WERI-Rb-1 (cell line): ENCODE measurements around the gene GGT5.

Experiments used
- DNase-seq: peaks from one replicate; pipeline ENCODE4 v3.0.0-alpha.2; 2020
- H3K27ac ChIP-seq: fragments of 250-450 bp; sonication (Bioruptor Pico); 2 replicates; pipeline ENCODE4 v1.5.1; 2020; ENCODE audit warnings: mild to moderate bottlenecking, moderate library complexity
- H3K27me3 ChIP-seq: fragments of 250-450 bp; sonication (Bioruptor Pico); 2 replicates; pipeline ENCODE4 v1.5.1; 2021; ENCODE audit warnings: mild to moderate bottlenecking, low read depth, moderate library complexity; ENCODE audit not compliant: insufficient read depth, severe bottlenecking
- H3K36me3 ChIP-seq: fragments of 250-450 bp; sonication (Bioruptor Pico); 2 replicates; pipeline ENCODE4 v1.5.1; 2020; ENCODE audit warnings: mild to moderate bottlenecking, moderate library complexity
- H3K4me3 ChIP-seq: 2 replicates; pipeline ENCODE4 v1.5.1; 2011; ENCODE audit warnings: low read depth, mild to moderate bottlenecking, control low read depth, low read length
- H3K9me3 ChIP-seq: fragments of 250-450 bp; sonication (Bioruptor Pico); 2 replicates; pipeline ENCODE4 v1.5.1; 2021; ENCODE audit warnings: mild to moderate bottlenecking, moderate library complexity; ENCODE audit not compliant: severe bottlenecking
- TF ChIP-seq, protein P1 (sequence below): IDR thresholded peaks from 2 replicates; pipeline ENCODE4 v1.5.1; 2011; ENCODE audit warnings: low read depth, mild to moderate bottlenecking, control low read depth, inconsistent platforms, low read length

Gene GGT5

DNA sequence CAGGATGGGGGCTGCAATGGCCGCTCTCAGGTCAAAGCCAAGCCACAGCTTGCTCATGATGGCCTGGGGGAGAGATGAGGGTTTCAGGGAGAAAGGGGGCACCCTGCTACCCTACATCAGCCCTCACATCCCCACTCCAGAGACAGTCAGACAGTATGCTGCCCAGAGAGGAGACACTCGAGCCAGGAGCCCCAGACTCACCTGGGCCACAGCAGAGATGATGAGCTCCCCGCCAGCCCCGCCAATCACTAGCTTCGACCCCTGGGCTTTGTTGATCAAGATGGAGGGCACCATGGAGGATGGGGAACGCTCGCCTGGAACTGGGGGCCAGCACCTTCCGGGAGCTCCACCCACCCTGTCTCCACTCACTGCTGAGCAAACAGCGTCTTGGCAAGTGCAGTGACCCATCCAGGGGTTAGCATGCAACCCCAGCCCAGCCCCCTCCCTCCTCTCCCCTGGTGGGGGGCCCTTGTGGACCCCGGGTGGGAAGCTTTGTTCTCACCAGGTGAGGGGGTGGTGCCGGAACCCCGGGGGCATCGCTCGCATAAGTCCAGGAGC lies 19.8 kb downstream of the GGT5 start:
- H3K4me3 ChIP-seq: no peak overlapping the region
- no peaks in the 10 kb centered on the region for H3K27me3 ChIP-seq
- DNase-seq: no peak
- H3K36me3 ChIP-seq: no peaks in the 10 kb centered on the region
- TF ChIP-seq, protein P1, sequence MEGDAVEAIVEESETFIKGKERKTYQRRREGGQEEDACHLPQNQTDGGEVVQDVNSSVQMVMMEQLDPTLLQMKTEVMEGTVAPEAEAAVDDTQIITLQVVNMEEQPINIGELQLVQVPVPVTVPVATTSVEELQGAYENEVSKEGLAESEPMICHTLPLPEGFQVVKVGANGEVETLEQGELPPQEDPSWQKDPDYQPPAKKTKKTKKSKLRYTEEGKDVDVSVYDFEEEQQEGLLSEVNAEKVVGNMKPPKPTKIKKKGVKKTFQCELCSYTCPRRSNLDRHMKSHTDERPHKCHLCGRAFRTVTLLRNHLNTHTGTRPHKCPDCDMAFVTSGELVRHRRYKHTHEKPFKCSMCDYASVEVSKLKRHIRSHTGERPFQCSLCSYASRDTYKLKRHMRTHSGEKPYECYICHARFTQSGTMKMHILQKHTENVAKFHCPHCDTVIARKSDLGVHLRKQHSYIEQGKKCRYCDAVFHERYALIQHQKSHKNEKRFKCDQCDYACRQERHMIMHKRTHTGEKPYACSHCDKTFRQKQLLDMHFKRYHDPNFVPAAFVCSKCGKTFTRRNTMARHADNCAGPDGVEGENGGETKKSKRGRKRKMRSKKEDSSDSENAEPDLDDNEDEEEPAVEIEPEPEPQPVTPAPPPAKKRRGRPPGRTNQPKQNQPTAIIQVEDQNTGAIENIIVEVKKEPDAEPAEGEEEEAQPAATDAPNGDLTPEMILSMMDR: no peak
- H3K27ac ChIP-seq: no peak overlapping the region
- peaks cover 9% of the 10 kb centered on the region for H3K9me3 ChIP-seq

DNA sequence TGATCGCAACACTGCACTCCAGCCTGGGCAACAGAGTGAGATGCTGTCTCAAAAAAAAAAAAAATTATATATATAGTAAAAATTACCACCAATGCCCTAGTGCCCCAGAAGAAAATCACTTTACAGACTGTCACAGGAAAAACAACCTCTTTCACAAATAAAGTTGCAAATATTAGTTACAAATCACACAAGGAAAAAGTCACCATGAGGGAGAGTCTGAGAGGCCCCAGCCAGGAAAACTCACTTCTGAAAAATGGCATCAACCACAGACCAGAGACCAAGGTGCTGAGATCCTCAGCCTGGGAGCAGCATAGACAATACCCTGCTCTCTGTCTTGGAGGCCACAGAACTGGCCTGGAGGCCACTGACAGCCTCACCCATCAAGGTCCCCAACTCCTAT lies 20.4 kb downstream of the GGT5 start:
- no peaks in the 10 kb centered on the region for H3K36me3 ChIP-seq
- no peak for DNase-seq
- H3K27ac ChIP-seq: no peak overlapping the region
- H3K9me3 ChIP-seq: peaks cover 9% of the 10 kb centered on the region
- TF ChIP-seq, protein P1: no peak
- no peak overlapping the region for H3K4me3 ChIP-seq
- H3K27me3 ChIP-seq: no peaks in the 10 kb centered on the region

DNA sequence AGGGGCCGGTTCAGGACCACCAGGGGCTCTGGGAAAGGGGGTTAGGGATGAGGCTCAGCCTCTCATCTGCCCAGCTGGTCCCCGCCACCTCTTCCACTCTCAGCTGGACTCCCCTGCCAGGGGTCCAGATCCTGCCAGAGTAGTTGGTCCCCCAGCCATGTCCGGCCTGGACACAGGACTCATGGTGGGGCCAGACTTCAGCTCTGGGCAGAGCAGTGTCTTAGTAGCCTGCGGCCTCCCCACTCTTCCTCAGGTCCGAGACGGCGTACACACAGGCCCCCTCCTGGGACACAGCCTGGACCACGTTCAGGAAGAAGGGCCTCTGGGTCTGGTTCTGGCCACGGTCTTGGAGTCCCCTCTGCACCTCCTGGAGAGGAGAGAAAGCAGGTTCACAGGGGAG lies 25.1 kb downstream of the GGT5 start:
- Histone ChIP-seq H3K27ac (no peak overlapping the region), H3K9me3 (peaks cover 3% of the 10 kb centered on the region), H3K27me3 (no peaks in the 10 kb centered on the region), H3K4me3 (no peak overlapping the region), H3K36me3 (no peaks in the 10 kb centered on the region)
- TF ChIP-seq, protein P1: no peak
- no peak for DNase-seq

DNA sequence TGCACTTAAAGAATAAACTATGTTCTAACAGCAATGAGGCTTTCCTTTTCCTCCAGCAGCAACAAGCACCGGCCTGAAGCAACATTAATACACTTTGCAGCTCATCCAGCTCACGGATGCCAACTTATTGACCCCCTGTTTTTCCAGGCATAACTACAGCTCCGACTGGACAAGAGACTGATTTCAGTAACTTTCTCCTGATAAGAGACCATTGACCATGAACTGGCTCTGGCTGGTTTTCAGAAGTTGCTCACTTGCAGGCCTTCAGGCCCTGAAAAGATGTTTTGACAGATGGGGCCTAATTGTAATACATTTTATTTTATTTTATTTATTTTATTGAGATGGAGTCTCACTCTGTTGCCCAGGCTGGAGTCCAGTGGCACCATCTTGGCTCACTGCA lies 27.5 kb downstream of the GGT5 start:
- no peak for DNase-seq
- no peaks in the 10 kb centered on the region for H3K9me3 ChIP-seq
- H3K27me3 ChIP-seq: no peaks in the 10 kb centered on the region
- no peaks in the 10 kb centered on the region for H3K36me3 ChIP-seq
- H3K4me3 ChIP-seq: no peak overlapping the region
- TF ChIP-seq, protein P1: no peak
- H3K27ac ChIP-seq: no peak overlapping the region

DNA sequence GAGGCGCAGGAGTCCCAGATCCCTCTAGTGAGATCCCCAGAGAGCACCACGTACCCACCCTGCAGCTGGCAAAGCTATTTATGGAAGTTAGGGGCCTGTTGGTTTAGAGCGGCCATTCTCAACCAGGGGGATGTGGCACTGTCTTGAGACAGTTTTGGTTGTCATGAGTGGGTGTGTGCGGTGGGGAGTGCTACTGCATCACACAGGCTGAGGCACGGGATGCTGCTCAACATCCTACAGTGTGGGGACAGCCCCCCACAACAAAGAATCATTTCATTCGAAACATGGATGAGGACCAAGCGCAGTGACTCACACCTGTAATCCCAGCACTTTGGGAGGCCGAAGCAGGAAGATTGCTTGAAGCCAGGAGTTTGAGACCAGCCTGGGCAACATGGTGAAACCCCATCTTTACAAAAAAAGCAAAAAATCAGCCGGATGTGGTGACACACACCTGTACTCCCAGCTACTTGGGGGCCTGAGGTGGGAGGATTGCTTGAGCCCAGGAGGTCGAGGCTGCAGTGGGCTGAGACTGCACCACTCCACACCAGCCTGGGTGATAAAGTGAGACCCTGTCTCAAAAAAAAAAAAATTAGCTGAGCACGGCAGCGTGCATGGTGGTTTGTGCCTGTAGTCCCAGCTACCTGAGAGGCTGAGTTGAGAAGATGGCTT lies 28.2 kb downstream of the GGT5 start:
- DNase-seq: no peak
- H3K27ac ChIP-seq: no peak overlapping the region
- H3K27me3 ChIP-seq: no peaks in the 10 kb centered on the region
- H3K4me3 ChIP-seq: no peak overlapping the region
- H3K9me3 ChIP-seq: no peaks in the 10 kb centered on the region
- TF ChIP-seq, protein P1: no peak
- H3K36me3 ChIP-seq: no peaks in the 10 kb centered on the region
